H1 (cell line): Measurements from ENCODE around the gene CRYBB1. TPM values are rescaled to one million over a fixed set of nuclear protein-coding genes. Genes with fewer than 3 reads are reported as not detected.

Source experiments
- CTCF ChIA-PET: fragments of 300-600 bp; sonication (Branson Sonifier 250); formaldehyde crosslinking; loops from one replicate; lab custom pipeline; 2021; ENCODE audit not compliant: partially characterized antibody; lab: Charles Lee
- POLR2A ChIA-PET: fragments of 300-600 bp; sonication (Branson Sonifier 250); formaldehyde crosslinking; loops from one replicate; lab custom pipeline; 2021; ENCODE audit warnings: inconsistent platforms; ENCODE audit not compliant: partially characterized antibody; lab: Charles Lee
- DNase-seq, 2 experiments: peaks; one replicate each; pipeline versions ENCODE4 v3.0.0 to v3.0.0-alpha.2; 2010 to 2022; ENCODE audit warnings: low spot score in 2 of 2, low read depth in 1 of 2, mixed read lengths in 1 of 2
- FAIRE-seq: peaks from 2 replicates; lab custom pipeline; 2011; peaks lifted over from hg19 to GRCh38; lab: Jason Lieb, UNC
- H2AFZ ChIP-seq: 2 replicates; pipeline ENCODE4 v1.8.1; 2012; ENCODE audit warnings: low read length, inconsistent platforms
- H2AK5ac ChIP-seq: 2 replicates; pipeline ENCODE4 v1.6.1; 2013; ENCODE audit warnings: low read depth, low read length
- H2BK120ac ChIP-seq: replicated peaks from 2 replicates; pipeline ENCODE3; 2013; ENCODE audit warnings: low read depth, low read length, inconsistent platforms
- H2BK12ac ChIP-seq: 2 replicates; pipeline ENCODE4 v1.6.1; 2013; ENCODE audit warnings: low read depth, low read length
- H2BK15ac ChIP-seq: 2 replicates; pipeline ENCODE4 v1.6.1; 2013; ENCODE audit warnings: low read length
- H2BK20ac ChIP-seq: 2 replicates; pipeline ENCODE4 v1.6.1; 2013; ENCODE audit warnings: low read length
- H2BK5ac ChIP-seq: 2 replicates; pipeline ENCODE4 v1.6.1; 2013; ENCODE audit warnings: low read depth, low read length
- H3K14ac ChIP-seq: 2 replicates; pipeline ENCODE4 v1.6.1; 2013; ENCODE audit warnings: inconsistent platforms; ENCODE audit not compliant: insufficient read length
- H3K18ac ChIP-seq: 2 replicates; pipeline ENCODE4 v1.6.1; 2013; ENCODE audit warnings: low read length; ENCODE audit errors: extremely low read depth
- H3K23ac ChIP-seq: 2 replicates; pipeline ENCODE4 v1.6.1; 2013; ENCODE audit warnings: inconsistent platforms; ENCODE audit not compliant: insufficient read length
- H3K23me2 ChIP-seq: 2 replicates; pipeline ENCODE4 v1.6.1; 2013; ENCODE audit warnings: low read depth, low read length
- H3K27ac ChIP-seq: 2 replicates; pipeline ENCODE4 v1.6.1; 2011; ENCODE audit warnings: low read depth, low read length, inconsistent platforms
- H3K27me3 ChIP-seq, 4 experiments: replicated peaks in 1 of 4; 1 replicate in 1 of 4; 2 replicates in 3 of 4; pipeline versions ENCODE4 v1.6.1 to v1.8.1; 2011 to 2013; ENCODE audit warnings: low read length in 3 of 4, mild to moderate bottlenecking in 3 of 4, inconsistent platforms in 2 of 4, mixed read lengths in 2 of 4, moderate library complexity in 1 of 4; ENCODE audit not compliant: control insufficient read depth in 3 of 4, insufficient read depth in 3 of 4; ENCODE audit errors: extremely low read depth in 1 of 4
- H3K36me3 ChIP-seq, 4 experiments: 2 replicates each; pipeline versions ENCODE4 v1.6.1 to v1.8.1; 2011 to 2013; ENCODE audit warnings: mild to moderate bottlenecking in 4 of 4, low read length in 3 of 4, moderate library complexity in 2 of 4, control low read depth in 1 of 4, inconsistent platforms in 1 of 4; ENCODE audit not compliant: insufficient read depth in 4 of 4, control insufficient read depth in 2 of 4
- H3K4ac ChIP-seq: replicated peaks from 2 replicates; pipeline ENCODE3; 2013; ENCODE audit warnings: low read length, low read depth, mixed read lengths, inconsistent platforms; ENCODE audit not compliant: insufficient read length
- H3K4me1 ChIP-seq, 4 experiments: replicated peaks in 1 of 4; 1 replicate in 1 of 4; 2 replicates in 3 of 4; pipeline versions ENCODE4 v1.6.1 to v1.8.1; 2011 to 2013; ENCODE audit warnings: low read length in 3 of 4, inconsistent platforms in 2 of 4, mixed read lengths in 1 of 4; ENCODE audit not compliant: insufficient read depth in 4 of 4, control insufficient read depth in 3 of 4
- H3K4me2 ChIP-seq, 2 experiments: 2 replicates each; pipeline versions ENCODE4 v1.6.1 to v1.8.1; 2011 to 2013; ENCODE audit warnings: low read depth in 2 of 2, low read length in 2 of 2, control low read depth in 1 of 2, inconsistent platforms in 1 of 2, mild to moderate bottlenecking in 1 of 2; ENCODE audit not compliant: insufficient read depth in 1 of 2
- H3K4me3 ChIP-seq, 4 experiments: fragments of 200-600, 300-600 bp in 1 of 4; sonication (generic), shearing (Covaris generic), sonication (Bioruptor Twin) in 1 of 4; 2 replicates each; pipeline versions ENCODE4 v1.5.1 to v1.8.1; 2011 to 2016; ENCODE audit warnings: low read length in 4 of 4, low read depth in 3 of 4, control low read depth in 2 of 4, inconsistent platforms in 2 of 4, mild to moderate bottlenecking in 2 of 4, mixed read lengths in 1 of 4, moderate library complexity in 1 of 4; ENCODE audit not compliant: insufficient read depth in 2 of 4; ENCODE audit errors: extremely low read depth in 1 of 4
- H3K56ac ChIP-seq: replicated peaks from 2 replicates; pipeline ENCODE3; 2013; ENCODE audit warnings: low read depth, mild to moderate bottlenecking, mixed read lengths, low read length, inconsistent platforms; ENCODE audit not compliant: insufficient read length
- H3K79me1 ChIP-seq: 2 replicates; pipeline ENCODE4 v1.6.1; 2013; ENCODE audit warnings: low read depth, low read length, control low read depth
- H3K79me2 ChIP-seq, 2 experiments: 2 replicates each; pipeline versions ENCODE4 v1.6.1 to v1.8.1; 2012 to 2013; ENCODE audit warnings: low read length in 2 of 2, mild to moderate bottlenecking in 2 of 2, inconsistent platforms in 1 of 2; ENCODE audit not compliant: insufficient read depth in 2 of 2, control insufficient read depth in 1 of 2
- H3K9ac ChIP-seq, 4 experiments: replicated peaks in 1 of 4; 1 replicate in 1 of 4; 2 replicates in 3 of 4; pipeline versions ENCODE4 v1.6.1 to v1.8.1; 2011 to 2013; ENCODE audit warnings: low read depth in 3 of 4, low read length in 3 of 4, control low read depth in 2 of 4, mild to moderate bottlenecking in 2 of 4, moderate library complexity in 2 of 4, inconsistent platforms in 1 of 4; ENCODE audit errors: extremely low read depth in 1 of 4
- H3K9me3 ChIP-seq, 2 experiments: 2 replicates each; pipeline versions ENCODE4 v1.6.1 to v1.8.1; 2012 to 2013; ENCODE audit warnings: mild to moderate bottlenecking in 2 of 2, moderate library complexity in 2 of 2, control low read depth in 1 of 2, inconsistent platforms in 1 of 2, low read depth in 1 of 2, low read length in 1 of 2, mixed read lengths in 1 of 2; ENCODE audit not compliant: insufficient read depth in 2 of 2
- H4K20me1 ChIP-seq, 2 experiments: replicated peaks in 1 of 2; 2 replicates each; pipeline versions ENCODE3 to v1.8.1; 2011 to 2013; ENCODE audit warnings: inconsistent platforms in 2 of 2, low read length in 2 of 2, mild to moderate bottlenecking in 1 of 2; ENCODE audit not compliant: insufficient read depth in 2 of 2, control insufficient read depth in 1 of 2
- H4K5ac ChIP-seq: 2 replicates; pipeline ENCODE4 v1.6.1; 2013; ENCODE audit warnings: low read length, low read depth, mixed read lengths, inconsistent platforms; ENCODE audit not compliant: insufficient read length
- H4K8ac ChIP-seq: 2 replicates; pipeline ENCODE4 v1.8.0; 2013; ENCODE audit warnings: mild to moderate bottlenecking, moderate library complexity, low read length, inconsistent platforms; ENCODE audit not compliant: insufficient read depth; ENCODE audit errors: extremely low read depth
- H4K91ac ChIP-seq: replicated peaks from 2 replicates; pipeline ENCODE3; 2013; ENCODE audit warnings: low read length, mixed read lengths, inconsistent platforms; ENCODE audit not compliant: insufficient read length
- ATF2 ChIP-seq: IDR thresholded peaks from 2 replicates; pipeline ENCODE4 v1.6.1; 2012; ENCODE audit warnings: low read length, inconsistent platforms
- CREB1 ChIP-seq: IDR thresholded peaks from 2 replicates; pipeline ENCODE4 v1.6.1; 2012; ENCODE audit warnings: inconsistent platforms
- HDAC2 ChIP-seq, 2 experiments: fragments of 300-600 bp in 1 of 2; sonication (generic) in 1 of 2; IDR thresholded peaks; 2 replicates each; pipeline ENCODE4 v1.6.1; 2011 to 2012; ENCODE audit warnings: low read depth in 2 of 2, low read length in 2 of 2, mild to moderate bottlenecking in 2 of 2, moderate library complexity in 2 of 2, borderline replicate concordance in 1 of 2, inconsistent platforms in 1 of 2
- KDM1A ChIP-seq: fragments of 200-600, 300-600 bp; sonication (generic); IDR thresholded peaks from 2 replicates; pipeline ENCODE4 v1.7.1; 2016; ENCODE audit warnings: mild to moderate bottlenecking, low read length, borderline replicate concordance
- RAD21 ChIP-seq, 2 experiments: IDR thresholded peaks in 1 of 2; conservative IDR thresholded peaks in 1 of 2; 2 replicates each; pipeline ENCODE4 v1.6.1; 2011; ENCODE audit warnings: low read depth in 2 of 2, low read length in 2 of 2, improper control_type of control experiment in 1 of 2, inconsistent platforms in 1 of 2, mild to moderate bottlenecking in 1 of 2, moderate library complexity in 1 of 2
- RFX5 ChIP-seq: IDR thresholded peaks from 2 replicates; pipeline ENCODE4 v1.6.1; 2011; ENCODE audit warnings: low read depth, low read length, improper control_type of control experiment, borderline replicate concordance
- WGBS, 2 experiments: shearing (Covaris generic) in 1 of 2; methylation state at CpG; one replicate each; pipeline versions ENCODE4 v1.1.6 to v1.1.7; 2013 to 2015; ENCODE audit warnings: low lambda C conversion rate in 2 of 2, mixed read lengths in 2 of 2, inconsistent platforms in 1 of 2, low coverage in 1 of 2, missing lambda C conversion rate in 1 of 2; ENCODE audit not compliant: insufficient replicate concordance in 2 of 2, insufficient coverage in 1 of 2, insufficient read length in 1 of 2; ENCODE audit errors: extremely low coverage in 1 of 2, missing lambda C conversion rate in 1 of 2; 5-methylcytosine and 5-hydroxymethylcytosine counted together
- polyA plus RNA-seq, 7 experiments: library from polyadenylated mRNA; depleted of rRNA in 3 of 7; stranded (reverse) in 5 of 7; unstranded in 2 of 7; fragments of >200 nt in 5 of 7; fragments of 200-250 nt in 2 of 7; gene quantifications; 1 replicate in 5 of 7; 2 replicates in 1 of 7; 4 replicates in 1 of 7; pipeline versions ENCODE4 v1.2.1 to v1.2.3, GENCODE V29; 2011 to 2013; ENCODE audit warnings: missing spikeins in 2 of 7, mixed read lengths in 2 of 7
- total RNA-seq: library from RNA; stranded (reverse); fragmentation: NEBNext Ultra II Directional; extraction: Animal tissue kit (Norgen Biotek cat#: 25700); gene quantifications from 2 replicates; pipeline ENCODE4 v1.2.1, GENCODE V29; 2021

The CRYBB1 gene
- total and polyA plus RNA-seq, 2 of the 8 experiments (the other 6 are each of a cell fraction or from before 2014, with no cell fraction given) = 1.7 to 6.0 TPM

GRCh38 chr22:26584010-26584409 lies 33.8 kb downstream of the CRYBB1 start:
- WGBS, 2 experiments = 83% methylated on average over 4 of the region's 4 CpGs; no CpG with 5 or more reads in 1 of the 2 experiments
- ChIA-PET CTCF (interaction anchor here (0.7 to 2.4 kb wide), 8 partner anchors 12 to 83 kb away, joined by 3 to 8 read pairs (median 4); no protein-coding TSS in a partner anchor), POLR2A (interaction anchor here (0.6 to 1.5 kb wide), 12 partner anchors 8 to 1137 kb away, joined by 3 to 7 read pairs (median 3); no protein-coding TSS in a partner anchor)
- Histone ChIP-seq H3K4me1 (peaks cover 13 to 39% (median 16%) of the 10 kb centered on the region in 4 experiments), H4K8ac (peak overlapping the region; percentile 28; the same call in 1 of the 2 replicates), H3K14ac (no peak overlapping the region), H3K4ac (peak overlapping the region; percentile 19), H3K36me3 (peaks cover 4 to 21% (median 5%) of the 10 kb centered on the region in 4 experiments; a peak in 6 of 8 replicates), H2BK12ac (no peak overlapping the region), H2BK120ac (no peak overlapping the region), H3K79me1 (peaks cover 15% of the 10 kb centered on the region), H2BK20ac (no peak overlapping the region), H3K79me2 (peaks cover 10 to 95% of the 10 kb centered on the region in 2 experiments; a peak in 3 of 4 replicates), H4K5ac (no peak overlapping the region), H3K4me2 (no peak overlapping the region; a peak in 1 of 4 replicates), H4K20me1 (peaks cover 4 to 16% of the 10 kb centered on the region in 2 experiments), H2BK5ac (no peak overlapping the region), H3K9me3 (no peaks in the 10 kb centered on the region), H3K23ac (no peak overlapping the region), H2BK15ac (0 out of 2 replicates have a peak overlapping the region, but pooled peaks have one; percentile 67), H3K9ac (peak overlapping the region in 1 of 4 experiments; percentile 36; a peak in 2 of 7 replicates), H3K18ac (no peak overlapping the region), H3K27me3 (no peaks in the 10 kb centered on the region), H3K56ac (no peak overlapping the region), H2AFZ (no peak overlapping the region), H3K23me2 (peaks cover 5% of the 10 kb centered on the region; the same call in 1 of the 2 replicates), H4K91ac (no peak overlapping the region), H3K4me3 (no peak overlapping the region), H2AK5ac (no peak overlapping the region; the same call in 1 of the 2 replicates), H3K27ac (no peak overlapping the region)
- TF ChIP-seq RFX5 (no peak), KDM1A (peak; percentile 94), ATF2 (no peak), HDAC2 (IDR thresholded peaks at IDR 0.05; ENCODE audit: borderline replicate concordance in 1 of 2, low read depth in 2 of 2, low read length in 2 of 2) (peak in 1 of 2 experiments; percentile 94; a peak in 1 of 4 replicates), CREB1 (no peak), RAD21 (IDR thresholded peaks at IDR 0.05 in 1 of 2, conservative IDR thresholded peaks at IDR 0.05 in 1 of 2; ENCODE audit: low read depth in 2 of 2, low read length in 2 of 2) (no peak)
- DNase-seq = no peak
- no peak for FAIRE-seq
